ENCODE data around the gene COMMD8.

GRCh38 chr4:47451657-47452056, 11.8 kb downstream of the COMMD8 start:
- no peak for TF ChIP-seq POLR2A (IDR thresholded peaks at IDR 0.05; ENCODE audit: low read depth, low read length)
- TF ChIP-seq IRF3 (IDR thresholded peaks at IDR 0.05) = no peak
- no peak for TF ChIP-seq SPI1 (IDR thresholded peaks at IDR 0.05; ENCODE audit: borderline replicate concordance, insufficient read depth, low read depth, low read length)
- no peak for TF ChIP-seq CTCF (IDR thresholded peaks at IDR 0.05 in 2 of 3, conservative IDR thresholded peaks at IDR 0.05 in 1 of 3; ENCODE audit: control insufficient read depth in 2 of 3, extremely low read depth in 1 of 3, insufficient read depth in 1 of 3, low read depth in 3 of 3, low read length in 3 of 3)
